Measurements from ENCODE around the gene GON4L.

DNA sequence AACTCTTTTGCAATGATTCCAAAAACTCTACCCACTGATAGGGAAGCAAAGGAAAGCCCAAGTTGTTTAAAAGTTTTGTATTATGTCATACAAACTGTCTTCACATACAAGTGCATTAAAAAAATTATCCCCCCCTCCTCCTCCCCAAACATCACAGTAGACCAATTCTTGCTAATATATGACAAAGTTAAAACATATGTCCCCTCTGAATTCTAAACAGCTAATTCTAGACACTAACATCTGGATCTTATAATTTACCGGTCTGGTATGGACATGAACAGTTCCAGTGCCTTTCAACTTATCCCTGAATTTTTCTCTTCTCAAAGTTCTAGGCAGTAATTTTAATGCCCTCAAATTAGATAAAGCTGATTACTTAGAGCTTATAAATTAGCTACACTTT, 40.7 kb upstream of the GON4L start:
- TF ChIP-seq CTCF (IDR thresholded peaks at IDR 0.05) (no peak), POLR2A (IDR thresholded peaks at IDR 0.05) (no peak)
